HUDEP-2 (cell line): Measurements from ENCODE around the gene PRICKLE1.

Source experiments
- DNase-seq, 76 experiments: peaks; one replicate each; lab custom pipeline; 2025; ENCODE audit not compliant: unreplicated experiment in 76 of 76; lab: John Stamatoyannopoulos, UW

PRICKLE1 gene

DNA sequence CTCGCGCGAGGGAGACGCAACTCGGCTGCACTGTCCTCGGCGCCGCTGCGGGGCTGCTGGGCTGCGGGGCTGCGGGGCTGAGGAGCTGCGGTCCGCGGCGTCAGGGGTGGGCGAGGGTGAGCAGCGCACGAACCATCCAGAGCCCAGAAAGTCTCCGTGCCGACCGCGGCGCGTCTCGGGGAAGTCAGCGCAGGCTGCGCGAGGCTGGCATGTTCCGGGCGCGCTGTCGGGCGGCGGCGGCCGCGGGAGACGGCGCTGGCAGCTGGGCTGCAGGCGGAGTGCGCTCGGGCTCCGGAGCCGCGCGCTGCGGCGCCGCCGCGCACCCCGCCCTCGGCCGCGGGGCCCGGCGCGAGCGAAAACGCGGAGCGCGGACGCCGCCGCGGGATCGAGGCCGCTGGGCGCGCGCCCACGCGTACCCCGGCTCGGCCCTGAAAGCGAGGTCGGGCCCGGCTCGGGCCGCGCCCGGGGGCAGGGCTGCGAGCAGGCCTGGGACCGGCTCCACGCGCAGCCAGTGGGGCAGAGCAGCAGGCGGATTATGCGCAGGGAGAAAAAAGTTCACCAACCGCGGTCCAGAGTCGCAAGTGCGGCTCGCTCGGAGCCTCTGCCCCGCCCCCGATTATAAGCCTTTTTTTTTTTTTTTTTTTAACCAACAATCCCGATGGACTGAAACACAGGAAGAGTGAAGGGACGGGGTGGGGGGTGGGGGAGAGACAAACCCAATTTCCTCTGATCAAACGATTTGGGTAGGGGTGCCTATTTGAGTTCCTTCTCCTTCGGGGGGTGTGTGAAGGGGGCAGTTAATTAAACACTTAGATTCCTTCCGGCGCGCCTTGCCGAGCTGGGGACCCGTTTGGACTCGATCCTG is at the start of gene PRICKLE1:
TSS of gene PRICKLE1 (minus strand) at position 282 of the 865 bp plus-strand sequence. CDS start 117,230 bp downstream, outside the sequence.
- DNase-seq: peak in 4 of 76 experiments; percentile 2 to 18 (median 9)

DNA sequence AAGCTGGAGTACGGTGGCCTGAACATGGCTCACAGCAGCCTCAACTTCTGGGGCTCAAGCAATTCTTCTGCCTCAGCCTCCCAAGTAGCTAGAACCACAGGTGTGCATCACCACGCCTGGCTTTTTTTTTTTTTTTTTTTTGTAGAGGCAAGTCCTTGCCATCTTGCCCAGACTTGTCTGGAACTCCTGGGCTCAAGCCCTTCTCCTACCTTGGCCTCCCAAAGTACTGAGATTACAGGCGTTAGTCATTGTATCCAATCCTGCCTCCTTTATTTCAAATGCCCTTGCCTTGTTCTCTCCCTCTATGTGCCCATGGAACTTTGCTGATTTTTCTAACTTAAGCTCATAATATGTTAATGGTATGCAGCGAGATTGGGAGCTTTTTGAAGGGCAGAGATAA is 49.2 kb upstream of the PRICKLE1 start:
- no peak for DNase-seq

DNA sequence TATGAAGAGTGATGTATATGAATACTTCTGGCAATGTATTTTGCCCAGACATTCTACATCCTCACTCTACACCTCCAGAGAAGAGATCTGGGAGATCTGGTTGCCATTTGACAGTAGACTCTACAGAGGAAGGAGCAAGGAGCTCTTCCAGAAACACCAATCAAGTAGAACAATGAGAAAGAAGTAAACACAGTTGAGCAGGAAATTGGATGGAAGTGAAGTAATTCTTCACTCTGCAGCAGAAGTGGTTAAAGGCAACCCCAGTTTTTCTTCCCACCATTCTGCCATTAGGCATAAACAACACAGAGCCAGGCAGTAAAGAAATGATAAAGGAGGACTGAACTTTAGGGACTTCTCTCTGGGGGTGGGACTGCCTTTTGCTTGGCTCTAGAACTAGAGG is 48.5 kb upstream of the PRICKLE1 start:
- no peak for DNase-seq

DNA sequence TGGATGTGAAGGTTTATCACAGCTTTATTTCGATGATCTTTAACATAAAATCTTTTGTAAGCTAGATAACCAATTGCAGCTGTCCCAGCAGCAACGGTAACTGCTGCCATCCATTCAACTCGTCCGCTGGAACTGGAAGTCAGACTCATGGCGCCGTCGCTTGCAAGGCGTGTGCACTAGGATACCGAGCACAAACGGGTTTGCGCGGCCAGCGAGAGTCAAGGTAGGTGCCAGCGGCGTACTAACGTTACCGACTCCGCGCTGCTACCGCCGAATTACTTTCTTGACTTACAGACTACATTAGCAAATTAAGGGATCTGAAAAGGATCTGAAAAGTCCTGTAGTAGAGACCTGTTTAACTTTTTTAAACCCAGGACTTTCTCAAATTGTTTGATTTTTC is 47.4 kb upstream of the PRICKLE1 start:
- no peak for DNase-seq

DNA sequence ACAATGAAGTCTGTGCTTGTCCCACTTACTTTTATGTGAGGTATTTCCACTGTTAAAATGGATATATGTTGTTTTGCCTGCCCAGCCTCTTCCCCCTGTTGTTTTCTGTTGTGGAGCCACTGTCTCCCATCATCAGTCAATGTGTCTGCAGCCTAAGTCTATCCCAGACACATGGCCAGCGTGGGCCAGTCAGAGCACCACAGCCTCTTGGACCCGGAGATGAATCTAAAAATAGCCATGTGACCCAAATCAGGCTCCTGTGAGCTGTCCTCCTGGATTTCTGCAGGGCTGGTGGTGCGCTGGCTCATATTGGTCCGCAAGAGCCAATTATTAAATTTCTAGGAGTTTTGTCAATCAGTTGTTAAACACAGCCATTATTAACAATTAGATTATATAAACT is 44.0 kb upstream of the PRICKLE1 start:
- DNase-seq: no peak

DNA sequence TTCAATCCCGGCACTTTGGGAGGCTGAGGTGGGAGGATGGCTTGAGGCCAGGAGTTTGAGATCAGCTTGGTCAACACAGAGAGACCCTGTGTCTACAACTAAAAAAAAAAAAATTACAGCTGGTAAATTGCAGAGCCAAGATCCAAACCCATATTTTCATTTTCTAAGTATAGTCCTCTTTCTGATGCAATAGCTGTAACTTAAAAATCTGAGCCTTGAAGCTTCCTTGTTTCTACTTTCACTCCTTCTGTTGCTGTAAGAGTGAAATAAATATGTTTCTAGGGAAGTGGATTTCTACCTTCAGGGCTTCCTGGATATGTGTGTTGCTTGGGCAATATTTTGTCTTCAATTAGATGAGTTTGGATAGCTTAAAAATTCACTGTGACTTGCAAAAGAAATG is 42.0 kb upstream of the PRICKLE1 start:
- DNase-seq: no peak

DNA sequence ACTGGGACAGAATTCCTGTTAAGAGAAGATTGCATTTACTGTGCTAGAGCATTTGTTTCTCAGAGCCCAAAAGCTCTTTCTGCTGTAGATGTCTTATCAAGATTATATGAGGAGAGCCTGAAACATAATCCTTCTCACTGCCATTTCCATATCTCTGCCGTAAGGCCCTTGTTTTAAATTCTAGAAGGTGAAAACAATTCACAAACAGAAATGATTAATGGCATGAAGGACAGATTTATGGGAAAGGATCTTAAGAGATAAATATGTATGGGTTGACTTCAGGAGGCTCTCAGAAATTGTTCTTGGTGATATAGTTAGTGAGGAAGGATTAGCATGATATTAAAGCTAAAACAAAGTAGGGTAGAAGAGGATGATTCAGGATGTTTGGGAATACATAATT is 40.8 kb upstream of the PRICKLE1 start:
- DNase-seq: no peak

DNA sequence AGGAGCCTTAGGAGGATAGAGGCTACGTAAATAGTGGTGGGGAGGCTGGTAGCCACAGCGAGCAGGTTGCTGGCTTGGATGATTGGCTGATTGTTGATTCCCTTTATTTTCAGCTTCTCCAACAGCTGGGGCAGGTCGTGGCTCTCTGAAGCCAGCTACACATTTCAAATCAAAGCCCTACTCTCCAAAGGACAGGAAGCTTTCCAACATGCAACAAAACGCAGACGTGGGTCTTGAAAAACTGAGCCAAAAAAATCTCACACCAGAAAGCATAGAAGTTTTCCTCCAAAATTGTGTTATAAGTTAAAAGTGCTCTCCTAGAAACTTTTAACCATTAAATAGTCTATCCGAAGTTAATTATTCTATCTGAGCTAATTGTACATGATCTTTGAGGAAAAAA is 37.6 kb upstream of the PRICKLE1 start:
- no peak for DNase-seq

DNA sequence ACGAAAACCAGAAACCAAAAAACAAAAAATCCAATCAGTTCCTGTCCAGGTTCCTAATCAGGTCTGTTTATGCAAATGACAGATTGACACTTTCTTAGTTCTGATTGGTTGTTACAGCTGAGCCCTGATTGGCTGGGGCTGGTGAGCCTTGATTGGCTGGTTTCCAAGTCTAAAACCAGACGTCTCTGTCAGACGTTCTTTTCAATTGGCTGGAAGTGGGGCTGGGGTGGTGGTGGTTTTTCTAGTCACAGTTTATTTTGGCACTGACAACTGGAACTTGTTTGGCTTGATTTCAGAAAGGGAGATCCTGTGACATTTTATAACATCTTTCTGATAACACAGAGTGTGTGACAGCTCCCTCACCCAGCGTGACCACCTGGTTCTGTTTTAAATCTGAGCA is 36.1 kb upstream of the PRICKLE1 start:
- DNase-seq: no peak

DNA sequence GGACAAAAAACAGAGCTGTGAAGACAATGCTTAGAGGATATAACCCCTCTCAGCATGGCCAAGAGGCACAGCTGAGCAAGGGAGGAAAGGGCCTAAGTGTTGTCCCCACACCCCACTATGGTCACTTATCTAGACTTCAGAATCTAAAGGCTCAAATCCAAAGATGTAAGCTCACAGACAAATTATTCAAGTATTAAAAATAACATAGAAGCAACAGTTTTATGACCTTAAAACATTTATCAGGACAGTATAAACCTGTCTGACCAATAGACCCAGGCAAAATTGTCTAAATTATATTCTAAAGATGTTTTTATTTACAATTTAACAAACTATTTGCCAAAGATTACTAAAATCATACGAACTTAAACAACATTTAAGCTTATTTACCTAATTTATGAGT is 28.1 kb upstream of the PRICKLE1 start:
- no peak for DNase-seq

DNA sequence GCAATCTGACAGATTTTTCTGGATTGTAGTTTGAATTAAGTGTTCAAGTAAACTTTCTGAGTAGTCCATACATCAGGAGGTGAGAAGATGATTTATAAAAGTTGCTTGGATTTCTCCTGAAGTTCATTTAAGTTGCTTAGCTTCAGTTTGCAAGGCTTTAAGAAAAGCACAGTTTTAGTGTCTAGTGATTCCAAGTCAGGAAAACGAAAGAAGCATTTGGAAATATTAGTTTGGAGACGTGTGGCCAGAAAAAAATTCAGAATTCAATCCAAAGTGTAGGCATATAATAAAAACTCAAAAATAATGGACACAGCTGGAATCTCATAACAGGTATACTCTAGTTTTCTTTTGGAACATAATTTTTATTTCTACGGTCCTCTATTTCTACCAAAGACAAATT is 25.5 kb upstream of the PRICKLE1 start:
- no peak for DNase-seq

DNA sequence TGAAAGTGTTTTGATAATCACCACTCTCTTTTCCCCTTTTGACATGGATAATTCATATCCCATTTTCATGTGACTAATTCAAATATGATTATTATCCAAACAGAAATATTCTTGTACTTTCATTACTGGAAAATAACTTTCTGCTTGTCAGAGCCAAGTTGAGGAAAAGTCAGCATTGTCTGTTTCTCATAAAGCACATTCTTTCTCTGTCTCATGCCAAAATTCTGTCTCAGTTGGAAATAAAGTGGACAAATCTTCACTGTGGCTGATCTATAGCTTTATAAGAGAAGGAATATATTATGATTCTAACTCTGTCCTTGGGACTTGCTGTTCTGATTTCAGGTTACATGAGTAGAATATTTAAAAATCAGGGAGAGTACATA is 22.7 kb upstream of the PRICKLE1 start:
- DNase-seq: no peak

DNA sequence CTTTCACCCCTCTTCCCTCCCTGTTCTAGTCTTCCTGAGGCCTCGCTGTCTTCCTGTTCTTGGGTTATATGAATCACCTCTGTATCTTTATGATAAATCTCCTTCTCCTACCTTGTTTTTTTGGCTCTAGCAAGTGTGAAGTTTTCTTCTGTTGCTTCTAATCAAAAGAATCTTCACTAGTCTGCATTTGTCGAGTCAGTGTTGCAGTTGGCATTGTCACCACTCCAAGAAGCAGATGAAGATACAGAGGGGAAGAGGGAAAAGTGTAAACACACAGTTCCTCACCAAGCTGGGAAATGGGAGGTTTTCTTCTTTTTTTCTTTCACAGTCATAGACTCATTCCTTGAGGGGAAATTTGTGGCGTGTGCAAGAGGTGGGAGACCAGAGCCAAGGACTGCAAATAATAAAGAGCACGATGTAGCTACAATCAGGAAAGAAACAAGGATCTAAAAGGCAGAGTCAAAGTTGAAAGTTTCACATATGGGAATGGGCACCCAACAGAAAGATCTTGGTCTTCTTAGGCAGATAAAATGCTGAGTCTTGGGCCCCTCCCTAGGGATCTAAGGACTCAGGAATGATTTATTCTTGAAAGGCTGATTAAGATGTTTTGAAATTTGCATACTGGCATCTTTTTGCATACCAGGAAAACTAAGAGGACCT is 22.2 kb upstream of the PRICKLE1 start:
- no peak for DNase-seq

DNA sequence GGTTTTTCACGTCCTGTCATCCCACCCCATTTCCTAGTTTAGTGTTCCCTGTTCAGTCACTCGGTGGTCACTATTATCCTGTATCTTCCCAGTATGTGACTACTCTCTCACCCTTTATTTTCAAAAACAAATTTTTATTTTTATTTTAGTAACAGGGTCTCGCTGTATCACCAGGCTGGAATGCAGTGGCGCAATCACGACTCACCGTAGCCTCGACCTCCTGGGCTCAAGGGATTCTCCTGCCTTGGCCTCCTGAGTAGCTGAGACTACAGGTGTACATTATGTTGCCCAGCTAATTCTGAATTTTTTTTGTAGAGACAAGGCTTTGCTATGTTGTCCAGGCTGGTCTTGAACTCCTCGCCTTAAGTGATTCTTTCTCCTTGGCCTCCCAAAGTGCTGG is 20.1 kb upstream of the PRICKLE1 start:
- DNase-seq: no peak

DNA sequence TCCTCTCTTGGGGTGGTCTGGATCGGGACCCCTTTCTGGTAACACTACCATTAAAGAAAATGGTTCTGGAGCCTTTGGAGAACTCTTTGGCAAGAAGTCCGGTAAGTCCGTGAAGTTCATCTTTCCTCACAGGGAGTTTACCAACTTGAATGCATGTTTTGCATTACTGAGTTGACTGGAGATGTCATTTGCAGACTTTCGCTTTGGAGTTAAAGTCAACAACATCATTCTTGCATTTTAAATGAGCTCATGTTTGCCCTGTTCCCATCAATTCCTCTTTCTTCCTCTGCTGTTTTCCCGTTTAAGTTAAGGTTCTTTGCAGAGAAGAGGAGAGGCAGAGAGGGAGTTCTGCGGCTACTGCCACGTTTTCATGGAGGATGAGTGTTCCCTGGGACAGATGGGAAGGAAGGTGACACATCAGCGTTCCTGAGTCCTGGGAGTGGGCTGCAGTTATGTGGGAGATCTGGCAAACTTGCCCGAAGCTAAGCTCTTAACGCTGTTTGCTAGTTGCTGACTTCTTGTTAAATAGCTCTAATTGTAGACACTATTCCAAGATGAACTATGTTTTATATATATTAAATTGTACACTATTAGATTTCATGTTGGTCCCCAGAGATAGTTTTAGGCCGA is 18.8 kb upstream of the PRICKLE1 start:
- DNase-seq: no peak

DNA sequence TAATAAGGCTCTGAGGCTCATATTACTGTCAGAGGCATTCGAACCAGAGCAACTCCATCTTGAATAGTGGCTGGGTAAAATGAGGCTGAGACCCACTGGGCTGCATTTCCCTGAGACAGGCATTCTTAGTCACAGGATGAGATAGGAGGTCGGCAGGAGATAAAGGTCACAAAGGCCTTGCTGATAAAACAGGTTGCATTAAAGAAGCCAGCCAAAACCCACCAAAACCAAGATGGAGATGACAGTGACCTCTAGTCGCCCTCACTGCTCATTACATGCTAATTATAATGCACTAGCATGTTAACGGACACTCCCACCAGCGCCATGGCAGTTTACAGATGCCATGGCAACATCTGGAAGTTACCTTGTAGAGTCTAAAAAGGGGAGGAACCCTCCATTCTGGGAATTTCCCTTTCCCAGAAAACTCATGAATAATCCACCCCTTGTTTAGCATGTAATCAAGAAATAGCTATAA is 18.1 kb upstream of the PRICKLE1 start:
- DNase-seq: no peak

DNA sequence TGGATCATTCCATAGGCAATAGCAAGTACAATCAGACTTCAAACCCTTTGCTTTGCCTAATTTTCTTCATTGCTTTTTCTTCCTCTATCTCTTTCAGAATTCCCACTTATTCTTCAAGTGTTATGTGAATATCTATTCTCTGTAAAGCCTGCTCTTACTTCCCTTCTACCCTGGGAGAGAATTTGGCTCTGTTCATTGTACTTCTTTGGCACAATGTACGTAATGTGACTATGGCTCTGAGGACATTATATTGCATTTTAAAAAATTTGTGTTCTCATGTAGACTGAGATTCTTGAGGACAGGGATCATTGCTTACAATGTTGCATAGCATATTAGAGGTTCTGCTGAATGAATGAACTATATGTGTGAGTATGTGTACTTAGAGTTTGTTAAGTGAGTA is 16.9 kb upstream of the PRICKLE1 start:
- no peak for DNase-seq

DNA sequence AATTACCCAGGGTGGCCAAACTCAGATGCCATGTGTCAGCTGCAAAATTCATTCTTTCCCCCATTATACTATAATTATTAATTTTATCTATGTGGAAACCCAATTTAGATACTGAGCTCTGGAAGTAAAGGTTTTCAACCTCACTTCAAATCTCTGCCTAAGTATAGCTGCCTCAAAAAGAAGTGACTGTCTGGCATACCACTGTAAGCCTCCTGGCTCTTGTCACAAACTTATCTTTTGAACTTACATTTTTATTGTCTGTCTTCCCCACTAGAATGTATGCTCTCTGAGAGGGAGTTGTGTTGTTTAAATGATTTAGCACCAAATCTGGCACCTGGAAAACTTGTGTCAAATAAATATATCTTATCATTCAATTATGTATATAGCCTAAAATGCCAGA is 16.1 kb upstream of the PRICKLE1 start:
- no peak for DNase-seq

DNA sequence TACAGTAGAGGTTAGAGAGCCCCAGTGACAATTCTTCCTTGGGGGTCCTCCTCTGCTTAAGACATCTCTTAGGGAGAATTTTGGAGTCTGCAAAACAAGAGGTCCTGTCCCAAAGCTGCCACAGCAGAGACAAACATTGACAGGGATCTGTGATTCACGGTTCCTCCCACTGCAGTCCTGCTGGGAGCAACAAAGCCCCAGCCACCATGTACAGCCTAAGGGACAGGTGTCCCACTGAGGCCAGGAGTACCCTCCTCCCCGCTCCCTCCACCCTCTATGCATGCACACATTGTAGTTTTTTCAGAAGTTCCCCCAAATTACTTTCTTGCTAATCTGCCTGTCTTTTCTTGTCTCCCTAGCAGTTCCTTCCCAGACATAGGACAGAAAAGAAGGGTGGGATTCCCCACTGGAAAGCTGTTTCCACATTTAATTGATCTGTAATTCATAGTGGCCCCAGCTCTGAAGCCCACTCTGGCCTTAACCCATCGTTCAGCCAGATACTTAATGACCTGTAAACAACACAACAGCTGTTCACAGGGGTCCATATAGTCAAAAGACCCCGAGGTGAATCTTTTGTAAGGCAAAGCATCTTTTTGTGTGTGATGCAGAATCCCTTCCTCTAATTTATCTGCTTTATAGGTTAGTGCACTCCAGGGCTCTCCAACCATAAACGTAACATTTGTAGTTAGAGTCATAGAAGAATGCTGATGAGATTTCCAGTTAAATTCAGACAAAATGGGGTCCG is 13.9 kb upstream of the PRICKLE1 start:
- no peak for DNase-seq

DNA sequence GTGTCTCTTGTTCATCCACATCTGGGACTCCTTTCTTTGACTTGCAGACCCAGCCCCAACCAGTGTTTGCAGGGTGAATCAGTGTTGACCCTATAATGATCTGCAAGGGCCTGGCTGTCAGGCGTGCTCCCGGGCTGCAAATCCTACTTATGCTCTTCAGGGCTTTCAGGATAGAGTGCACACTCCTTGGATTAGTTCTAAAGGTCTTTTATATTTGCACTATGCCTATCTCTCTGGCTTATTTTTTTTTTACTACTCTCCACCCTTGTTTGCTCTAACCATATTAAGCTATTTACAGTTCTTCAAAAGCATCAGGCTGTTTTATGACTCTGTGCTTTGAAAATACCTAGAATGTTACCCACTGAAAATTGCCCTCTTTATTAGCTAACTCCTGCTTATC is 4.3 kb upstream of the PRICKLE1 start:
- DNase-seq: no peak

DNA sequence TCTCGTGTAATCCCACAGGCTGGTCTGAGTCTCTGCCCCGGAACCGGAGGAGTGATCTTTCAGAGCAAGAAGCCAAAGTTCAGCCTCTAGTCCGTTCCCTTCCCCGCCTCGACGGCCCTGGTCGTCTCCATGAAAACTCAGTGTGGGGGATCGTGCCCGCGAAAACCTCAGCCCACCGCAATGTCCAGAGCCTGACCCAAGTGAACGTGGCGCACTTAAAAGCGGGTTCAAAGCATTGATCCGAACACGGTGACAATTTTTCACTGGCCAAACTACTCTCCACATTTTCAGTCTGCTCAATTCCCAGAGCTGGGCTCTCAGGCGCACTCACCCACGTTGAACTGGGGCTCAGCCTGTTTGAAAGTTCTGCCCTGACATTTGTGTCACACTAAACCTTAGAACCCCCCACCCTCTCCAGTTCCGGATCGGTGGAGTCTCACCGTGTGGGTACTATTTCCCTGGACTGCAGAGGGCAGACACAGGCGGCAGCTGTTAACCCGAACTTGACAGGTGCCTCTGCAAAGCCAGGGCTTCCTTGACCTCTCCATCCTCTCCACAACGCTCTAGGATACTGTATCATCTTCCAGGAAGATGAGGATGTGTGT is 886 bp upstream of the PRICKLE1 start:
- no peak for DNase-seq
